Smooth muscle cell (in vitro differentiated cells): ENCODE measurements around the gene SLAMF7. TPM values are rescaled to one million over a fixed set of nuclear protein-coding genes. Genes with fewer than 3 reads are reported as not detected.

Experiments used
- DNase-seq: peaks from one replicate; lab custom pipeline; 2025; ENCODE audit not compliant: unreplicated experiment; lab: John Stamatoyannopoulos, UW
- H2AFZ ChIP-seq: fragments of 200-600 bp; sonication (generic); 2 replicates; pipeline ENCODE4 v1.6.0; 2016; ENCODE audit warnings: antibody characterized with exemption, low read depth, mild to moderate bottlenecking
- H3F3A ChIP-seq: fragments of 200-600 bp; sonication (generic); 2 replicates; pipeline ENCODE4 v1.6.0; 2017; ENCODE audit warnings: antibody characterized with exemption, low read depth
- H3K27ac ChIP-seq: fragments of 200-600 bp; sonication (generic); 2 replicates; pipeline ENCODE4 v1.5.1; 2016; ENCODE audit warnings: low read depth, mild to moderate bottlenecking
- H3K27me3 ChIP-seq: fragments of 200-600 bp; sonication (generic); 2 replicates; pipeline ENCODE4 v1.6.1; 2016; ENCODE audit warnings: low read depth, mild to moderate bottlenecking
- H3K36me3 ChIP-seq: fragments of 200-600 bp; sonication (generic); 2 replicates; pipeline ENCODE4 v1.5.1; 2016; ENCODE audit warnings: low read depth
- H3K4me1 ChIP-seq: fragments of 200-600 bp; sonication (generic); 2 replicates; pipeline ENCODE4 v1.5.1; 2016; ENCODE audit warnings: low read depth
- H3K4me2 ChIP-seq: fragments of 200-600 bp; sonication (generic); 2 replicates; pipeline ENCODE4 v1.6.0; 2016; ENCODE audit warnings: mild to moderate bottlenecking
- H3K4me3 ChIP-seq: fragments of 200-600 bp; sonication (generic); 2 replicates; pipeline ENCODE4 v1.5.1; 2016; ENCODE audit warnings: mild to moderate bottlenecking
- H3K79me2 ChIP-seq: fragments of 200-600 bp; sonication (generic); 2 replicates; pipeline ENCODE4 v1.6.0; 2016; ENCODE audit warnings: low read depth, mild to moderate bottlenecking
- H3K9ac ChIP-seq: fragments of 200-600 bp; sonication (generic); 2 replicates; pipeline ENCODE4 v1.6.0; 2016; ENCODE audit warnings: low read depth
- H3K9me3 ChIP-seq: fragments of 200-600 bp; sonication (generic); replicated peaks from 2 replicates; pipeline ENCODE4 v1.5.1; 2016; ENCODE audit warnings: low read depth
- H4K20me1 ChIP-seq: fragments of 200-600 bp; sonication (generic); 2 replicates; pipeline ENCODE4 v1.6.0; 2016; ENCODE audit warnings: low read depth
- CTCF ChIP-seq: fragments of 200-600 bp; sonication (generic); IDR thresholded peaks from 2 replicates; pipeline ENCODE4 v1.5.1; 2017; ENCODE audit warnings: borderline replicate concordance, mild to moderate bottlenecking, antibody characterized with exemption; ENCODE audit not compliant: insufficient read depth, poor library complexity, severe bottlenecking
- WGBS: methylation state at CpG from one replicate; pipeline ENCODE4 v1.1.7; 2016; ENCODE audit warnings: low lambda C conversion rate; 5-methylcytosine and 5-hydroxymethylcytosine counted together
- polyA plus RNA-seq: library from polyadenylated mRNA; unstranded; fragments of >200 nt; fragmentation: Nextera tagmentation; extraction: Ambion mirVana; gene quantifications from 2 replicates; pipeline ENCODE4 v1.2.1, GENCODE V29; 2016
- total RNA-seq: library from RNA; depleted of rRNA; stranded (reverse); fragments of >200 nt; gene quantifications from 2 replicates; pipeline ENCODE4 v1.2.3, GENCODE V29; 2014

SLAMF7 gene
- total and polyA plus RNA-seq, 2 experiments from 2014 or later, result not detected

- Histone ChIP-seq H3K27ac (no peak overlapping the region), H3K79me2 (no peaks in the 10 kb centered on the region), H3K9ac (no peak overlapping the region), H3F3A (no peaks in the 10 kb centered on the region), H3K4me2 (no peak overlapping the region), H3K4me1 (no peaks in the 10 kb centered on the region), H3K36me3 (no peaks in the 10 kb centered on the region), H3K9me3 (no peaks in the 10 kb centered on the region), H3K27me3 (no peaks in the 10 kb centered on the region), H2AFZ (no peak overlapping the region), H4K20me1 (no peaks in the 10 kb centered on the region), H3K4me3 (no peak overlapping the region)
- no peak for TF ChIP-seq CTCF
- 93% methylated on average over 8 of the region's 8 CpGs for WGBS
- DNase-seq, result no peak
These were observed 3.5 kb downstream of the SLAMF7 start for GRCh38 chr1:160742428-160743127.

GRCh38 chr1:160743266-160743665 is 4.2 kb downstream of the SLAMF7 start:
- H4K20me1 ChIP-seq, result no peaks in the 10 kb centered on the region
- H2AFZ ChIP-seq, result no peak overlapping the region
- H3K4me2 ChIP-seq, result no peak overlapping the region
- no peaks in the 10 kb centered on the region for H3K4me1 ChIP-seq
- no peaks in the 10 kb centered on the region for H3F3A ChIP-seq
- DNase-seq, result no peak
- H3K9me3 ChIP-seq, result no peaks in the 10 kb centered on the region
- H3K36me3 ChIP-seq, result no peaks in the 10 kb centered on the region
- no peaks in the 10 kb centered on the region for H3K79me2 ChIP-seq
- H3K27me3 ChIP-seq, result no peaks in the 10 kb centered on the region
- H3K4me3 ChIP-seq, result no peak overlapping the region
- no peak for TF ChIP-seq CTCF
- no peak overlapping the region for H3K27ac ChIP-seq
- WGBS, result 90% methylated on average over 3 of the region's 3 CpGs
- no peak overlapping the region for H3K9ac ChIP-seq

GRCh38 chr1:160744199-160744851 is 5.3 kb downstream of the SLAMF7 start:
- H3K4me1 ChIP-seq, result no peaks in the 10 kb centered on the region
- H4K20me1 ChIP-seq, result no peaks in the 10 kb centered on the region
- no peaks in the 10 kb centered on the region for H3K79me2 ChIP-seq
- no peaks in the 10 kb centered on the region for H3K36me3 ChIP-seq
- no peak overlapping the region for H3K4me2 ChIP-seq
- DNase-seq, result no peak
- H2AFZ ChIP-seq, result no peak overlapping the region
- TF ChIP-seq CTCF, result no peak
- 86% methylated on average over 7 of the region's 7 CpGs for WGBS
- H3K9ac ChIP-seq, result no peak overlapping the region
- H3F3A ChIP-seq, result no peaks in the 10 kb centered on the region
- no peak overlapping the region for H3K4me3 ChIP-seq
- H3K27me3 ChIP-seq, result no peaks in the 10 kb centered on the region
- no peaks in the 10 kb centered on the region for H3K9me3 ChIP-seq
- H3K27ac ChIP-seq, result no peak overlapping the region
